Ishikawa (cell line): ENCODE results near the gene SPACDR.

Experiments used
- CEBPB ChIP-seq: IDR thresholded peaks from 2 replicates; pipeline ENCODE4 v1.6.1; 2012
- CREB1 ChIP-seq: IDR thresholded peaks from 2 replicates; pipeline ENCODE4 v1.6.1; 2012; ENCODE audit warnings: low read depth
- EGR1 ChIP-seq: IDR thresholded peaks from 2 replicates; pipeline ENCODE4 v1.6.1; 2012
- EP300 ChIP-seq: IDR thresholded peaks from 2 replicates; pipeline ENCODE4 v1.6.1; 2012; ENCODE audit warnings: borderline replicate concordance
- FOXM1 ChIP-seq: IDR thresholded peaks from 2 replicates; pipeline ENCODE4 v1.6.1; 2012; ENCODE audit warnings: low read depth, borderline replicate concordance
- NFIC ChIP-seq: IDR thresholded peaks from 2 replicates; pipeline ENCODE4 v1.6.1; 2012
- RAD21 ChIP-seq: IDR thresholded peaks from 2 replicates; pipeline ENCODE4 v1.6.1; 2012; ENCODE audit warnings: low read depth
- REST ChIP-seq: IDR thresholded peaks from 2 replicates; pipeline ENCODE4 v1.6.1; 2012; ENCODE audit warnings: low read depth, mild to moderate bottlenecking
- TAF1 ChIP-seq: IDR thresholded peaks from 2 replicates; pipeline ENCODE4 v1.6.1; 2012; ENCODE audit warnings: low read depth, mild to moderate bottlenecking
- TCF12 ChIP-seq: IDR thresholded peaks from 2 replicates; pipeline ENCODE4 v1.6.1; 2012; ENCODE audit warnings: low read depth
- YY1 ChIP-seq: IDR thresholded peaks from 2 replicates; pipeline ENCODE4 v1.6.1; 2012; ENCODE audit warnings: low read depth
- TF ChIP-seq, protein P1 (sequence below): IDR thresholded peaks from 2 replicates; pipeline ENCODE4 v1.6.1; 2012
- TF ChIP-seq, protein P2 (sequence below): IDR thresholded peaks from 2 replicates; pipeline ENCODE4 v1.6.1; 2012

GRCh38 chr7:100406767-100407166 lies 57.3 kb downstream of the SPACDR start:
- TF ChIP-seq EP300 (no peak), TAF1 (no peak), RAD21 (no peak), NFIC (no peak), TCF12 (no peak), REST (no peak), CEBPB (no peak), FOXM1 (no peak), CREB1 (no peak), YY1 (no peak), EGR1 (no peak)
- TF ChIP-seq, protein P1, sequence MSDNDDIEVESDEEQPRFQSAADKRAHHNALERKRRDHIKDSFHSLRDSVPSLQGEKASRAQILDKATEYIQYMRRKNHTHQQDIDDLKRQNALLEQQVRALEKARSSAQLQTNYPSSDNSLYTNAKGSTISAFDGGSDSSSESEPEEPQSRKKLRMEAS, result no peak
- TF ChIP-seq, protein P2, sequence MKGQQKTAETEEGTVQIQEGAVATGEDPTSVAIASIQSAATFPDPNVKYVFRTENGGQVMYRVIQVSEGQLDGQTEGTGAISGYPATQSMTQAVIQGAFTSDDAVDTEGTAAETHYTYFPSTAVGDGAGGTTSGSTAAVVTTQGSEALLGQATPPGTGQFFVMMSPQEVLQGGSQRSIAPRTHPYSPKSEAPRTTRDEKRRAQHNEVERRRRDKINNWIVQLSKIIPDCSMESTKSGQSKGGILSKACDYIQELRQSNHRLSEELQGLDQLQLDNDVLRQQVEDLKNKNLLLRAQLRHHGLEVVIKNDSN, result no peak
